HG03139 (cell line): ENCODE results near the gene MBD4.
"Not testable (repeated sequence)": the region's sequence is repeated elsewhere in the genome, so short reads cannot be mapped to it uniquely, and the experiment has no call there.

ENCODE experiments used
- ATAC-seq: cut with Tn5 transposase; IDR thresholded peaks from one replicate; pipeline ENCODE4 v1.9.1; 2021; ENCODE audit not compliant: unreplicated experiment

MBD4 gene

DNA sequence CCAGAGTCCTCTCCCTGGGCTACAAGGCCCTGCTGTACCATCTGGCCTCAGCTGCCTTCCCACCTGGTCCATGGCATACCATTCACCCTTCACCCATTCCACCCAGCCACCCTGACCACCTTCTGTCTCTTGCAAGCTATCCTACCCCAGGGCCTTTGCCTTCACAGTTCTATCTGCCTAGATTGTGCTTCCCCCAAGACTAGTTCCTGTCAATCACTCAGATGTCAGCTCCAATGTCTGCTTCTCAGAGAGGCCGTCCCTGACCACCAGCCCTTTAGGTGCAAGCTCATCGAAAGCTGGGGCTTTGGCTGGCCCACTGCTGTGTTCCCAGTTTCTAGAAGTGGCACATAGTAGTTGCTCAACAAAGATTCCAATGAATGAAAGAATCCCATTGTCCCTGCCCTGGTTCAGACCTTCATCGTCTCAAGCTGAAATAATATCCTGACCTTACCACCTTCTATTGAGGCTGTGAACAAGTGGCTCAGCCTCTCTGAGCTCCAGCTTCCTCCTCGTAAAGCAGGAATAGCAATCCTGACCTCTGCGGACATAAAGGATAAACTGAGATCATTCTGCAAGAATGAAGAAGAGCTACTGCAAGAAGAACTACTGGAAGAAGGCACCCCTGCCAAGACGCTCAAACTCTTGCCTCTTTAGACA lies 27.1 kb downstream of the MBD4 start:
- no peak for ATAC-seq

GRCh38 chr3:129410971-129411370 lies 28.8 kb downstream of the MBD4 start:
- no peak for ATAC-seq

DNA sequence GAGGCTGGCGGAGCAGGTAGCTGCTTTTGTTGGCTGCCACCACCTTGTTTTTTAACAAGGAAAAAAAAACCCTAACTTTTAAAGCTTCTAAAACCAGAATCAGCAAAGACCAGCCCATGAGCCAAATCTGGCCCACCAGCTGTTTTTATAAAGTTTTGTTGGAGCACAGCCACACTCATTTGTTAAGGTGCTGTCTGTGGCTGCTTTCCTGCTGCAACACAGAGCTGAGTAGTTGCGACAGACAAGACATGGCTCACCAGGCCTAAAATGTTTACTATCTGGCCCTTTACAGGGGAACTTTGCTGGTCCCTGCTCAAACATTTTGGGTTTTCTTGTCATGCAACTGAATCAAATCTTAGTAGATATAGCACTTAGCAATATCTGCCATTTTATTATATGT lies 30.2 kb downstream of the MBD4 start:
- ATAC-seq = no peak

DNA sequence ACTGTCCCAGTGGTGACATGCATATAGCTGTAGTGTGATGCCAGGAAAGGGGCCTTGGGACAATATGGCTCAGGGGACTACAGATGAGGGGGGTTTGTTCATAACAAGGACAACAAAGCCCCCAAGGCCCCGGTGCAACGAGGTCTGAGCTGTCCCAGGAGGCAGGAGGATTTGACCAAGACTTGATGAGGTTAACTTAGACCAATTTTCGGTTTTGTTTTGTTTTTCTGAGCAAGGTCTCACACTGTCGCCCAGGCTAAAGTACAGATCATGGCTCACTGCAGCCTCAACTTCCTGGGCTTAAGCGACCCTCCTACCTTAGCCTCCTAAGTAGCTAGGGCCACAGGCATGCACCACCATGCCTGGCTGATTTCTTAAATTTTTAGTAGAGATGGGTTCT lies 35.1 kb downstream of the MBD4 start:
- no peak for ATAC-seq

- no peak for ATAC-seq
Measured at GRCh38 chr3:129404130-129404529, 35.6 kb downstream of the MBD4 start.

DNA sequence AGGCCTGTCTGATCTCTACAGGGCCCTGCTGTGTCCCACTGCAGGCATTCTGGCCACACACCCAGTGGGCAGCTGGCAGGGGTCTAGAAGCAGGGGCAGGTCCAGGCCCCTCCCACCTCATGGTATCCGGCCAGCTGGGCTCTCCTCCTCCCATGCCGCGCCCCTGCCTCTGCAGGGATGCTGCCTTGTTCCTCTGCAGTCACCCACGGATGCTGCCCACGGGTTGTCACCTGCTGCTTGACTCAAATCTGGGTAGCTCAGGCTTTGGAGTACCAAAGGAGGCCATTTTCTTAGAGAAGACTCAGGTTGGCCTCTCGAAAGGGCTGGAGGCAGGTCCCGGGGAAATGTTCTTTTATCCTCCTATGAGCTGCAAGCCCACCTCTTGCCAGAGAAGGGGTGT lies 36.3 kb downstream of the MBD4 start:
- ATAC-seq = no peak

DNA sequence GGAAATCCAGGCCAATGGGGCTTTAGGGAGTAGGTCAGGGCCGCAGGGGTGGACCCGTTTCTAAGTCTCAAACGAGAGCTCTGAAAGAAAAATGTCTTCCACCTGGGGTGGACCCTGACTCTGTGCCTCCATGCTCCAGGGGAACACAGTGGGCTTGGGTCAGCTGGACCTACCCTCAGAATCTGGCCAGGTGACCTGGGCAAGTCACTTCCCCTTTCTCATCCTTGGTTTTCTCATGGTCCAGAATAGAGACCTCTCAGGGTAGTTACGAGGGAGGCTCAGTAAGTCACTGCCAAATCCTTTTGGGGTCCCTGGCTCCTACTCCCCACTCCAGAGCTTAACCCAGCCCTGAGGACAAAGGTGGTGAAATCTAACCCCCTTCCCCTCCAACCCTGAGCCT lies 37.1 kb downstream of the MBD4 start:
- no peak for ATAC-seq

DNA sequence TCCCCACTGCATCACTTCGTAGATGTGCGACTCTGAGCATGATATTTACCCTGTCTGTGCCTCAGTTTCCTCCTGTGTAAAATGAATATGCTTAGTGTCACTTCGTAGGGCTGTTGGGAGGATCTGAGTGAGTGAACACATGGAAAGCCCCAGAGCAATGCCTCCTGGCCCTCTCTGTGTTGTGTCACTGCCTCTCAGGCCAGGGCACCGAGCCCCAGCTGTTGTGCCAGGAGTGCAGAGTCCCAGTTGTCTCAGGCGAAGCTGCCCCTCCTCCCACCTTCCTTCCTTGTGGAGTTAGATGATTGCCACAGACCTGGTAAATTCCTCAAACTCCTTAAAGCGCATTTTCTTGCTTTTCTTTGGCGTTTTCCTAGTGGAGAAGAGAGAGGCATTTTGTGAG lies 37.5 kb downstream of the MBD4 start:
- no peak for ATAC-seq

DNA sequence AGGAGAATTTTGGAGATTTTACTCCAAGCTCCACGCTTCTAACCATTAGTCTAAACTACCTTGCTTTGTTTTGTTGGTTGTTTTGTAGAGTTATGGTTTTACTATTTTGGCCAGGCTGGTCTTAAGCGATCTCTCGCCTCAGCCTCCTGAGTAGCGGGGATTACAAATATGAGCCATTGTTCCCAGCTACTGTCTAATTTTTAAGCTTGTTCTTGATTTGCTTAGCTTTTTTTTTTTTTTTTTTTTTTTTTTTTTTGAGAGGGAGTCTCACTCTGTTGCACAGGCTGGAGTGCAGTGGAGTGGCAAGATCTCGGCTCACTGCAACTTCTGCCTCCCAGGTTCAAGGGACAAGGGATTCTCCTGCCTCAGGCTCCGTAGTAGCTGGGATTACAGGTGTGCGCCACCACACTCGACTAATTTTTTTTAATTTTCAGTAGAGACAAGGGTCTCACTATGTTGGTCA lies 39.8 kb downstream of the MBD4 start:
- ATAC-seq = no peak

DNA sequence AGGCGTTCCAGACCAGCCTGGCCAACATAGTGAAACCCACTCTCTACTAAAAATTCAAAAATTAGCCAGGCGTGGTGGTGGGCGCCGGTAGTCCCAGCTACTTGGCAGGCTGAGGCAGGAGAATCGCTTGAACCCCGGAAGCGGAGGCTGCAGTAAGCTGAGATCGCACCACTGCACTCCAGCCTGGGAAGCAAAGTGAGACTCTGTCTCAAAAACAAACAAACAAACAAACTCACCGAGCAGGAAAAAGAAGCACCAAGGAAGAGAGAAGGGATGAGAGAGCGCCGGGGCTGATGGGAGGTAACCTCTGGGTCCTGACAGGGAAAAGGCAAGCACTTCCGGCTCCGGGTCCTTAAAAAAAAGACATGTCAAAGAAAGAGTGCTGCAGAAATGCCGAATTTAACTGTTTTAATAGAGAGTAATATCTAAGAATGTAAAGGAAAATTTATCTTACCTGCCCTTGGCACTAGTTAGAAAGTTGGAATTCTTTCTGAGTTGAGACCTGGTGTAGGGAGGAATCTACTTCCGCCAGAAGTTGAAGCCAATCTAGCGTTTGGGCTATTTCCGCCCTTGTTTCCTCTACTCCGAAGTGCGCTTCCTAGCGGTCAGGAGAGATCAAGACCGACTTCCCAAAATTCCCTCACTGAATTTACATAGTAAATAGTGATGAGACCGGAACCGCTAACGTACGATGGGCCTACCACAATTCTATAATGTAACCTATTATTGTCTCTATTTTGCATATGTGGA lies 40.4 kb downstream of the MBD4 start:
- peak; percentile 66 for ATAC-seq

GRCh38 chr3:129398803-129399144 lies 41.0 kb downstream of the MBD4 start:
- ATAC-seq = no peak

DNA sequence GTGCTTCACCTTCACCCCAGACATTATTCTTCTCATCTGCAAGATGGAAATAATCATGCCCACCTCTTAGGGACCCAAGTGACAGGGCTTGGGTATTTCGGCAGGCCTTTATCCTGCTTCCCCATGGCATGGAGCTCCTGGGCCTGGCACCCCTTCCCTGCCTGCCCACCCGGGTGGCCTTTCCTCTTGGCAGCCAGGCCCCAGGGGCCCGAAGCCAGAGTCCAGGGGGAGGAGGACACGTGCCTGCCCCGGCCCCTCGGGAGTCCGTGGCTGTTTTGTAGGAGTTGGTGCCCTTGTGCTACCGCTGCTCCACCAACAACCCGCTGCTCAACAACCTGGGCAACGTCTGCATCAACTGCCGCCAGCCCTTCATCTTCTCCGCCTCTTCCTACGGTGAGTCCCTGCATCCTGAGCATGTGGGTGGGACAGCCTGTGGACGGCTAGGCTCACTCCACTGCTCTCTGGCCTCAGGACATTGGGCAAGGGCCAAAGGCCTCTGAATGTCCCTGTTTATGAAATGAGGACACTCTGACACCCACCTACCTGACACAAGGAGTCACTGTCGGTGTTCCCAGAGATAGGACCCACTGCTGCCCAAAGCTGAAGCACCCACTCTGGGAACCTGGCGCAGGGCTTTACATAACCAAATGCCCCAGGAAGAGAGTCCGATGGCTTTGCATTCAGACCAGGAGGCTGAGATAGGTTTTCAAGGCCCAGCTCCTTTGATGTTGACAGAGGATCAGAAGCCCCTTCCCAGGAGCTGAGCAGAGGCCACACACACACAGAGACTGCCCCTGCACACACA lies 45.8 kb downstream of the MBD4 start:
- not testable (repeated sequence) for ATAC-seq

DNA sequence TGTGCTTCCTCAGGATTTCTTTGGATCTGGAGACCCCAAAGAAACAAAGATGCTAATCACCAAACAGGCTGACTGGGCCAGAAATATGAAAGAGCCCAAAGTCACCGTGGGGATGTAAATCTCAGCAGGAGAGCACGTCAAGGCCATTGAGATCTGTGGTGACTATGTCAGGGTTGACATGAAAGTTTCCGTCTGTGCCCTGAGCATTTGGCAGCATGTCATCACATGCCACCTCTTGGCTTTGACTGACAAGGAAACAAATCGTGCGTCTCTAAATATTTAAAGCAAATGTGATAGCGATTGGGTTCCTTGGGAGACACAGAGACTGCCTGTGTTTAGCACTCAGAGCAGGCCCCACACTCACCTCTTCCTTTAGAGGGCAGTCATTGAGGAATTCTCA lies 46.5 kb downstream of the MBD4 start:
- ATAC-seq = no peak

DNA sequence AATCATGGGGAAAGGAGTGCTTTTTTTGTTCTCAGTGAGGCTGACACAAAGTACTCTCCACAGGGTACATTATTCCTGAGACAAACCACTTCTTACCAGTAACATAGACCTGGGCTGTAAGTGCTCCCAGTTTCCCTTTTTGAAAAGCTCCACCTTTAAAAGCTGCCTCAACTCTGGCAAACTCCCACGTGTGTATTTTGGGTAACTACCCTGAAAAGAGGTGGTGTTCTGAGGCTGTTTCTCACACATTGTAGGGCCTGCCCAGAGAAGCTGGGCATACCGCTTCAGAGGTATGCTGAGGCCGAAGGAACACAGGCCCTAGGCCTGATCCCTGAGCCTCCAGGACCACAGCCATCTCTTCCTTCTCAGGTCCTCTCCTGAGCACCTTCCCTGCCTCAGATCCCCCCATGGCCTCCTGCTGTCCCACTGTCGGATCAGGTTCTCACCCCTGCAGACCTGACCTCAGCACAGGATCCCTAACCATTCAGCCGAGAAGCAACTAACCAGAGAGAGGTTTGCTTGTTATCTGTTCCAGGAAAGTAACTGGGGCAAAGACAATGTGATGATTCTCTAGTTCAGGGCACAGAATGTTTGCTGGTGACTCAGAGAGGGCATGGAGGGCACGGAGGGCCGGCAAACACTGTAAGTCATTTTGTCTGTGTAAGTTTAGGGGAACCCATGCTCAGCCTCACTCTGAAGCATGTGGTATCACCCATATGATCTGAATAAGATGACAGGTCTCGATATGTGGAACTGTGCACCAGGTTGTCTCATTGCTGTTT lies 47.5 kb downstream of the MBD4 start:
- ATAC-seq = not testable (repeated sequence)

GRCh38 chr3:129391583-129391982 lies 48.2 kb downstream of the MBD4 start:
- not testable (repeated sequence) for ATAC-seq

GRCh38 chr3:129389572-129389937 lies 50.2 kb downstream of the MBD4 start:
- no peak for ATAC-seq

DNA sequence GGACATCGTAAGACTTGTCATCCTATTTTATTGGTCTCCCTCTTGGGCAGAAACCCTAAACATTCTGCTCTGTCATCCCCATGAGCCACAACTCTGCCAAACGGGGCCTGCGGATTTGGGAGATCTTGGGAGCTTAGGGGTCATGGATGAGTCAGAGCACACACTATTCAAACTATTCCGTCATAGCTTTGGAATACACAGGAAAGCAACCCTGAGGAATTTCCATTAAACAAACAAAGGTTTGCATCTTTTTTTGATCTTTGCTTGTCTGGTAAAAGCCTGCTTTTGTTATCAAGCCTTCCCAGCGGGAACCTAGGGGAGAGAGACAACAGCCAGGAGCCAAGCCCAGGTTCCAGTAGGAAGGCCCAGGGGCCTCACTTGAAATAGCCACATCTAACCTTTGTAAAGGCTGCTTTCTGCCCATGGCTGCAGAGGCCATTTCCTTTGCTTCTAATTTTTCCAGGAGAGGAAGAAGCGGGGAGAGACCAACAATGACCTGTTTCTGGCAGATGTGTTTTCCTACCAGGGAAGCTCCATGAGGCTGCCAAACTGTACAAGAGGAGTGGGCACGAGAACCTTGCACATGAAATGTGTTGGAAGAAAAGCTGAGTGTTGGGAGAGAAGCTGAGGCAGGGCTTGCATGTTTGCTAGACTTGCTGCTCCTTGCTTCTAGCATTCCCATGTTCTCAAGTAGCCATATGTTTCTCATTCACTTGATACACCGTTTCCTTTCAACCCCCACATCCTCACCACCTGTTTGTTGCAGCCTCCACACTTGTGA lies 50.8 kb downstream of the MBD4 start:
- not testable (repeated sequence) for ATAC-seq

DNA sequence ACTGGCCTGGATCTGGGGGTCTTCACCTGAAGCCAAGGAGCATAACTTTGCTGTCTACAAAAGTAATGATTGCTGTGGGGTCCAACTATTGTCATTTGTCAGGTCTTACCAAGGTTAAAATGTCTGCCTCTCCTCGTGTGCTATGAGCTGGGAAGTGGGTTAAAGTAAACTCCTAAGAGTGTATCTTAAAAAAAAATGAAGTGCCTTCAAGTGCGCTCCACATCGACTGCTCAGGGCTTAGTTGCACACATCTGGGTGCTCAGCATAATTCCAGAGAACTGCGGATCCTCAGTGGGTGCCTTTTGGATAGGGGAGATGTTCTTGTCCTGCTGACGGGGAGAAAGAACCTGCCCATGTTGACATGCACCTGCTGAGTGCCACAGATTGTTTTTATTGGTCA lies 52.3 kb downstream of the MBD4 start:
- ATAC-seq = no peak

DNA sequence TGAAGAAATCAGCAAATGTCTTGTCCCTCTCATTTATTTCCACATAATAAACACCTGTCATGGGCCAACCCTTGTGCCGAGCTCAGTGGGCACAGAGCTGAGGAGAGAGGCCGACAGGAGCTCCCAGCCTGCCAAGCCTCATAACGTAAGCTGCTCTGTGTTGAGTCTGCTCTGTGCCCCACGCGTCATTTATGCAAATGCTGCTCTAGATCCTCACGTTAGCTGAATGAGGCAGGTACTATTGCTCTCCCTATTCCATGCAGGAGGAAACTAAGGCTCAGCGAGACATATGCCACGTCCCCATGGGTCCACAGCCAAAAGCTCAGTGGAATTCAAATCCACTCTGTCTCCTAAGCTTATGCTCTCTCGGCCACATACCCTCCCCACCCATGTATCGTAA lies 52.8 kb downstream of the MBD4 start:
- ATAC-seq = no peak

DNA sequence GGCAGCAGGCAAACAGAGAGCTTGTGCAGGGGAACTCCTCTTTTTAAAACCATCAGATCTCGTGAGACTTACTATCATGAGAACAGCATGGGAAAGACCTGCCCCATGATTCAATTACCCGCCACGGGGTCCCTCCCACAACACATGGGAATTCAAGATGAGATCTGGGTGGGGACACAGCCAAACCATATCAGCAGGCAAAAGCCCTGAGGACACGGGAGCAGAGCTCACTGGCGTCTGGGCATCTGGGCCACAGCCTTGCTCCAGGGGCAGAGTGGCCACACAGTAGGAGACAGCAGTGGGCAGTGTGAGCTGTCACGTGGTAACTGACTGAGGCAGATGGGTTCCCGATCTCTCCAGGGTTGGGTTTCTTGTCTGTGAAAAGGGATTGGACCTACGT lies 54.2 kb downstream of the MBD4 start:
- ATAC-seq = not testable (repeated sequence)
